Brain pericyte (primary cell): ENCODE measurements around the gene WNT3.
"Not testable (repeated sequence)": the region's sequence is repeated elsewhere in the genome, so short reads cannot be mapped to it uniquely, and the experiment has no call there.

Experiments used
- DNase-seq: peaks from one replicate; pipeline ENCODE4 v3.0.0-alpha.2; 2012; ENCODE audit warnings: low read depth, low spot score

WNT3 gene

DNA sequence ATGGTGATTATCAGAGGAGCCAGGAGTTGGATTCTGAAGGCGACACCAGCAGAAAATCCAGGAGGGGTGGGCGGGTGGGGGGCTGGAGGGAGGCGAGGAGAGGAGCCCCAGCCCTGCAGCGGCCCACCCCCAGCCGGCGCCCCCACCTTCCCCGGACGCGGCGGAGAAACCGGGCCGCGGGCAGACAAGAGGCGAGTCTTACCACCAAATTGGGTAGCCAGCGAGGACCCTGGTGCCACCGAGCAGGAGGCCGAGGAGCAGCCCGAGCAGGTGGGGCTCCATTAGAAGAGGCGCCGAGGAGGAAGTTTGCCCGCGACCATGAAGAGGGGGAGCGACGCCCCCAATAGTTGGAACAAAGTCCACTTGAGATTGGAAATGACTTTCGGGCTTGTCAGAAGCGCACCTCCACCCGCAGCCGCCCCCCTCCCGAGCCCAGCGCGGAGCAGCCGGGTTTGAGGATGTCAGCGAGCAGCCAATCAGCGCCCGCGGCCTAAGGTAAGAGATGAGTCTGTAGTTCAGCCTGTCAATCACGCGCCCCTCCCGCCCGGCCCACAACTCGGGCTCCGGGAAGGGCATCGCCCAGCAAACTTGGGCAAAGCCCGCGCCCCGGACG is at the start of gene WNT3:
Gene WNT3 (minus strand): TSS at position 377 of the 613 bp plus-strand sequence. CDS start 95 bp downstream, at position 282.
- no peak for DNase-seq

- DNase-seq = no peak
Measured at GRCh38 chr17:46866747-46867146, 48.3 kb upstream of the WNT3 start.

DNA sequence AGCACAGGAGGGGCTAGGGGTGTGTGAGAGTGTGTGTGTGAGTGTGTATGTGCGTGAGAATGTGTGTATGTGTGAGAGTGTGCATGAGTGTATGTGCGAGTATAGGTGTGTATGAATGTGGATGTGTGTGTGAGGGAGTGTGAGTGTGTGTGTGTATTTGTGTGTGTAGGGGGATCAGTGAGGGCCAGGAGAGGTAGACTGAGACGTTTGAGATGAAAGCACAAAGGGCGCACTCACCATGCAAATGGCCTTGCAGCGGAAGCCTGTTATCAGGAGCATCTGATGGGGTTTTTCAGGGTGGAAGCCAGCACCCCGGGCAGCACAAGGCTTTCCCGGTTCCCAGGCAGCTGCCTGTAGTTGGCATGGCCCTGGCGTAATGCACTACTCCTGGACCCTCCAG is 47.8 kb upstream of the WNT3 start:
- no peak for DNase-seq

- no peak for DNase-seq
Measured at GRCh38 chr17:46865100-46865499, 46.6 kb upstream of the WNT3 start.

DNA sequence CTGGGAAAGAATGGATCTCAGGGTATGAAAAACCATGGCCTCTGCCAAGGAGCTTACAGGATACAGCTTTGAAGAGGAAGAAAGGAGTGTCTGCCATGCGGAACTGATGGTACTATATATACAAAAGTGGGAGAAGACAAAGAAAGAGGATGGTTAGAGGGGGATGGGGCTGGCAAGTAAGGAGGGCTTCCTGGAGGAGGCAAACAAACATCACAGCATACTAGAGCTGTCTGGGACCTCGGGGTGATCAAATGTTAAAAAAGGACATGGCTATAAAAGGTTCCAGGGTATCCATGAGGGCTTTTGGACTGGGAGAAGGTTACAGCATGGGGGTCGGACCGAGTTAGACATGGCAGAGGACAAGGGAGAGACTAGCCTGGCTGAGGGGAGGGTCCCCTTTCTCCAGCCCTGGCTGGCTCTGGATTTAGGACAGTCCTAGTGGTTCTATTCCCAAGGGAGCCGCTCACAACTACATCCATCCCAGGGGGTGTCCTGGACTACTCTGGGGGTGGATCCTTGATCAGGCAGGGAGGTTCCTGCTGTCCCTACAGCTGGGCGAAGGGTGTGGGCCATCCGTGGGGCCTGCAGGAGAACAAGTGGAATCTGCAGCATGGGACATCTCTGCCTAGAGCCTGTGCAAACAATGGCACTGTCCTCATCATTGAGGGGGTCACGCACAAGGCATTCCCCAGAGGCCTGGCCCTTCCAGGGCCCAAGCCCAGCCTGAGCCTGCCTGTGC is 45.1 kb upstream of the WNT3 start:
- DNase-seq = no peak

GRCh38 chr17:46862949-46863348 is 44.5 kb upstream of the WNT3 start:
- no peak for DNase-seq

- no peak for DNase-seq
Measured at GRCh38 chr17:46859996-46860395, 41.5 kb upstream of the WNT3 start.

DNA sequence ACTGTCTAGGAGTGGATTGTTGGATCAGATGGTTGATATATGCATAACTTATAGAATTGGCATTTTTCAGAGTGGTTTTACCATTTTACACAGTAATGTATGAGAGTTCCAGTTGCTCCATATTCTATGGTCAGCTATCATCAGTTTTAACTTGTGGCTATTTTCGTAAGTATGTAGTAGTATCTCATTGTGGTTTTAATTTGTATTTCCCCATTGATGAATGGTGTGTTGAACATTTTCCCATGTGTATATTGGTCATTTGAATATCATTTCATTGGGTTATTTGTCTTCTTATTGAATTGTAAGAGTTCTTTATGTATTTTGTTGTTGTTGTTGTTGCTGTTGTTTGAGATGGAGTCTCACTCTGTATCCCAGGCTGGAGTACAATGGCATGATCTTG is 39.1 kb upstream of the WNT3 start:
- no peak for DNase-seq

- no peak for DNase-seq
Measured at GRCh38 chr17:46854948-46855347, 36.5 kb upstream of the WNT3 start.

DNA sequence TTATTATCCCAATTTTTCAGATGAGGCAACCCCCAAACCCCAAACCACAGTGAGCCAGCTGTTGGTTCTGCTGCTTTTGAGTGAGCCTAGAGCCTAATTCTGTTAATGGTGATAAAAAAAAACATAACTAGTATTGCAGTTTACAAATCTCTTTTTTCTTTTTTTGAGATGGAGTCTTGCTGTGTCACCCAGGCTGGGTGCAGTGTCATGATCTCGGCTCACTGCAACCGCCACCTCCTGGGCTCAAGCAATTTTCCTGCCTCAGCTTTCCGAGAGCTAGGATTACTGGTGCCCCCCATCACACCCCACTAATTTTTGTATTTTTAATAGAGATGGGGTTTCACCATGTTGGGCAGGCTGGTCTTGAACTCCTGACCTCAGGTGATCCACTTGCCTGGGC is 36.0 kb upstream of the WNT3 start:
- no peak for DNase-seq

DNA sequence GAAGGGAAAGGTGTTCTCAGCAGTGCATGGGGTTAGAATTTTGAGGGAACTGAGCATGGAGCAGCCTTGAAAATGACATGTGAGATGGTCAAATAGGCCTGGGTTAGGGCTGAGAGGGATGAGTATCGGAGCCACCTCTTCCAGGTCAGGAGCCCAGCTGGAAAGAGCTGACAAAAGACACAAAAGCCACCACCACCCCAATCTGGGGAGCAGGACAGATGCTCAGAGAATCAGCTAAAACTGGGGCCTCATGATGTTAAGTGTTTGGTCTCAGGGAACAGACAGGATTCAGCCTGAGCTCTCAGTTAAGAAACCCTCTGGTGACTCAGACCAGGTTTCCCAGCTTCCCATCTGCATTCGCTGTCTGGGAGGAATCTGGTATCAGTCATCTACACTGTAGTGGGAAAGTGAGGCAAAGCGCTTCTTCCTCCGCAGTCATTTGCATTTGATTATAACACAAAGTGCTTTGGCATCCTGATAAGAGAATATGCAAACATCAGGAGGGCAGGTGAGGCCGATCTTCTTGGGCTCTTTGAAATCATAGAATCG is 35.5 kb upstream of the WNT3 start:
- no peak for DNase-seq

DNA sequence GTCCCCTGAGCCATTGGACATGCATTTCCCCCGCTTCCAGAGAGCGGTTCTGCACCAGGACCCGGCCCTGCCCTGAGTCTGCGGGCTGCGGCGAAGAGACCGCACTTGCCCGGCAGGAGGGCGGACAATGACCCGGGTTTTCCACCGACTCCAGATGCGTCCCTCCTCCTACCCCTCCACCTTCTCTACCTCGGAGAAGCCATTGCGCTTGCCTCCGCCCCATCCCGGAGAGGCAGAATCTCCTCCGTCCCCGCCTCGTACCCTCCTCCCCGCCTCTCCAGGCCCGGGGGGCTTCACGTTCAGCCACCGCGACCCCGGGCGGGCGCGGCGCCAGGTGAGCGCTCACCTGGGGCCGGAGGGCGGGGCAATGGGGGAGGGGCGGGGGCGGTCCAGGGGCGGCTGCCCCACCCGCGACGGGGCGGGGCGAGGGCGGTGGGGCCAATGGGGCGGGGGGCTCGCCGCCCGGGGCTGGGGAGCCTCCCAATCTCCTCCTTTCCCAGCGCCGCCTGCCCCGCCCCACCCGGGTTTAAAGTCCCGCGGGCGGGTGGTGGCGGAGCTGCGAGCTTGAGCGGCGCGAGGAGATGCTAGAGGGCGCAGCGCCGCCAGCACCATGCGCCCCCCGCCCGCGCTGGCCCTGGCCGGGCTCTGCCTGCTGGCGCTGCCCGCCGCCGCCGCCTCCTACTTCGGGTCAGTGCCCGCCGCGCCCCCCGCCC is 32.7 kb upstream of the WNT3 start, which contains the start of gene WNT9B:
Gene WNT9B (plus strand): TSS at position 555 of the 713 bp plus-strand sequence. CDS start 56 bp downstream, at position 611.
- no peak for DNase-seq

- DNase-seq = no peak
Measured at GRCh38 chr17:46850688-46851028, 32.2 kb upstream of the WNT3 start.

DNA sequence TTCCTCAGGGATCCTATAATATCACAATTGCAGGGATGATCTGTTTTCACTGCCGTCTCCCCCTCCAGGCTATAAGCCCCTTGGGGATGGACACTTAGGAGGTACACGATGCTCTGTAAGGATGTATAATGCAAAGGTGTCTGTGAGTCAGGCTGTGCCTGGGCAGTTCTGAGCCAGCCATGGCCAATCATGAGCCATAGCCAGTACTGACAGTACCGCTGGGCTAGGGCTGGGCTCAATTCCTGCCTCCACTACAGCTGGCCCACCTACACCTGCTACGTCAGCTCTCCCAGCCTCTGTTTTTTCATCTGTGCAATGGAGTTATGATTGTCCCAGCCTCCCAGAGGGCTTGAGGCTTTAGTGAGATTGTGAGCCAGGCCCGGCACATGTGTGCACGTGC is 30.0 kb upstream of the WNT3 start:
- DNase-seq = no peak

DNA sequence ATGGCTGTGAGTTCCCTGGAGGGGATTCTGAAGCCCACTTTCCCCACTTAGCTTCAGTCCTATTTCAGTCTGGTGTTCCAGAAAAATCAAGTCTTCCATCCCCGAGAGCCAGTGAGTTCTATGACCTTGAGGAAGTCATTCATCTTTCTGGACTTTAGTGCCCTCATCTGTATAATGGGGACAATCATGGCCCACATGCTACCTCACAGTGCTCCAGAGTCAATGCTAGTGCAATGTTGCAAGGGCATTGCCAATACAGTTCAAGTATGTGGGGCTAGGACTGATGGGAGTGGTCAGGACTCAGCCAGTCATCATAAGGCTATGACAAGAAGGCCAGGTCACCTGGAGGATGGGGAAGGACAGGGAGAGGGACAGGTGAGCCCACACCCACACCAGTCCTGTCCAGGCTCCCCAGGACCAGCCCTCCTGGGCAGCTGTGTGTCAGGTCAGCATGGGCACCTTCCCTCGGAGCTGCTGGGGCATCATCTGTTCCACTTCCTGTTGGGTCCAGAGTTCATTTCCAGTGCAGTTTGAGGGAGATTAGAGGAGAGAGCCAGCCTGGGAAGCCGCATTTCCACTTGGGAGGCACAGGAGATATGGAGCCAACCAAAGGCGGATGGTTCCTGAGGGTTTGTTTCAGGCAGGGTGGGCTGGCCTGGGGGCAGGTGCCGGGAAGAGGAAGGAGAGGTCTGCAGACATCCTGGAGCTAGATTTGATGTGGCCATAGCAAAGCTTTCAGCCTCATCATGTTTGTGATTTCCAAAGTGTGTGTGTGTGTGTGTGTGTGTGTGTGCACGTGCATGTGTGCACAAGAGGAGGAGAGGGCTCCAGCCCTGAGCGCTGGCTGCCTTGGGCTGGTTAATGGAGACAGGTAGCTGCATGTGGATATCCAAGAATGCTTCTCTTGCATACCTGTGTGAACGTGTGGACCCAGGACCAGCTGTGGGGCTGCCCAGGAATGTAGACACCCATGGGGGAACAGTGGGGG is 29.0 kb upstream of the WNT3 start:
- no peak for DNase-seq

- DNase-seq = no peak
Measured at GRCh38 chr17:46842835-46843234, 24.3 kb upstream of the WNT3 start.

DNA sequence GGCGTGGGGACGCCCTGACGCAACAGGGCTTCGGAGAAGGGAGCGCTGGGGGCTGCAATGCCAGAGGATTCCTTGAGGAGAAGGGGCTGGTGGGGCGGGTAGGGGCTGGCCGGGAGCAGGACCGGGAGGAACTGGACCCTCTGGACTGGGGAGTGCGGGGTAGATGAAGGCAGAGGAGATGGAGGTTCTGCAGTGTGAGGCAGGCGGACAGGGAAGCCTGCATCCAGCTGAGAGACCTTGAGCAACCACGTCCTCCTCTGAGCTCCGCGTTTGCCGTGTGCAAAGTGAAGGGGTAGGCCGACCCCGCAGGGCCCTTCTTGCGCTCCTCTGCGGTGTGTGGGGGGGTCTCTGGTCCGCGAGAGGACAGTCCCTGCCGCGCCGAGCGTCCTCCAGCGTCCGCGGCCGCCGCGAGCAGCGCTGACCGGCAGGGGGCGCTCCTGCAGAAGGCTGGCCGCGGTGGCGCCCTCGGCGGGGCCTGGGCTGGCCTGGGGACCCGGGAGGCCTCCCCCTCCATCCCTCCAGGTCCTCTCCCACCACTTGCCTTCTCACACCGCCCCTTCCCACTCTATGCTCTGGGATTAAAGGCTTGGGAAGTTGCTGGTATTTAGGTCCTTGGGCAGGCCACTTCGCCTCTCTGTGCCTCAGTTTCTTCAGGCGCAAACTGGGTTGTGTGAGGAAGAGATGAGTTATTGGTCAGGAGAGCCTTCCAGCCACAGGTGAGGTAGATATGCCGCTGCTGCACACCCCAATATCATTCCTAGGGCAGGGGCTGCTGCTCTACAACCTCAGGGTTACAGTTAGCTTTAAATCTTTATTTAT is 23.3 kb upstream of the WNT3 start:
- DNase-seq = no peak

- not testable (repeated sequence) for DNase-seq
Measured at GRCh38 chr17:46840596-46840995, 22.1 kb upstream of the WNT3 start.

- no peak for DNase-seq
Measured at GRCh38 chr17:46839211-46839610, 20.7 kb upstream of the WNT3 start.

- no peak for DNase-seq
Measured at GRCh38 chr17:46837521-46837920, 19.0 kb upstream of the WNT3 start.
